ENCODE results near the gene PFKFB2. TPM values are rescaled to one million over a fixed set of nuclear protein-coding genes. Genes with fewer than 3 reads are reported as not detected.

Gene PFKFB2
- total and polyA plus RNA-seq, 2 of the 8 experiments (the other 6 are each of a cell fraction or from before 2014, with no cell fraction given): 6.7 to 19.1 TPM

- H2BK12ac ChIP-seq (ENCODE audit: low read depth, low read length): no peak overlapping the region
- no peak overlapping the region for H2AFZ ChIP-seq (ENCODE audit: low read length)
- no peak overlapping the region for H3K23ac ChIP-seq (ENCODE audit: insufficient read length)
- H3K23me2 ChIP-seq (ENCODE audit: low read depth, low read length): no peaks in the 10 kb centered on the region
- no peak overlapping the region for H3K4me2 ChIP-seq (ENCODE audit: insufficient read depth in 1 of 2, low read depth in 2 of 2, low read length in 2 of 2)
- DNase-seq (ENCODE audit: low read depth in 1 of 2, low spot score in 2 of 2): no peak
- H3K9ac ChIP-seq (replicated peaks in 1 of 4; ENCODE audit: extremely low read depth in 1 of 4, low read depth in 3 of 4, low read length in 3 of 4): no peak overlapping the region
- no peak overlapping the region for H3K4ac ChIP-seq (replicated peaks; ENCODE audit: insufficient read length, low read depth, low read length)
- H4K8ac ChIP-seq (ENCODE audit: extremely low read depth, insufficient read depth, low read length): no peak overlapping the region
- H4K20me1 ChIP-seq (replicated peaks in 1 of 2; ENCODE audit: control insufficient read depth in 1 of 2, insufficient read depth in 2 of 2, low read length in 2 of 2): no peaks in the 10 kb centered on the region
- no peak overlapping the region for H3K27ac ChIP-seq (ENCODE audit: low read depth, low read length)
- H3K18ac ChIP-seq (ENCODE audit: extremely low read depth, low read length): no peak overlapping the region
- no peak for FAIRE-seq
- WGBS, 2 experiments (ENCODE audit: extremely low coverage in 1 of 2, insufficient coverage in 1 of 2, insufficient read length in 1 of 2, insufficient replicate concordance in 2 of 2, low coverage in 1 of 2, low lambda C conversion rate in 2 of 2, missing lambda C conversion rate in 1 of 2): 90% methylated on average over 1 of the region's 1 CpG; no CpG with 5 or more reads in 1 of the 2 experiments
- no peak overlapping the region for H4K5ac ChIP-seq (ENCODE audit: insufficient read length, low read depth, low read length)
- H3K9me3 ChIP-seq (ENCODE audit: insufficient read depth in 2 of 2, low read depth in 1 of 2, low read length in 1 of 2): no peaks in the 10 kb centered on the region
- H4K91ac ChIP-seq (replicated peaks; ENCODE audit: insufficient read length, low read length): no peak overlapping the region
- no peak overlapping the region for H2AK5ac ChIP-seq (ENCODE audit: low read depth, low read length)
- no peaks in the 10 kb centered on the region for H3K79me1 ChIP-seq (ENCODE audit: low read depth, low read length)
- H3K4me1 ChIP-seq (replicated peaks in 1 of 4; ENCODE audit: control insufficient read depth in 3 of 4, insufficient read depth in 4 of 4, low read length in 3 of 4): peaks cover 4 to 9% (median 5%) of the 10 kb centered on the region in 4 experiments; a peak in 6 of 7 replicates
- H3K36me3 ChIP-seq (ENCODE audit: control insufficient read depth in 2 of 4, insufficient read depth in 4 of 4, low read length in 3 of 4): no peaks in the 10 kb centered on the region
- ChIA-PET CTCF (ENCODE audit: partially characterized antibody) (interaction anchor here (1.2 to 2.1 kb wide), 3 partner anchors 8 to 28 kb away, joined by 3 to 8 read pairs (median 4); no protein-coding TSS in a partner anchor), POLR2A (ENCODE audit: partially characterized antibody) (no interaction called here)
- no peaks in the 10 kb centered on the region for H3K79me2 ChIP-seq (ENCODE audit: control insufficient read depth in 1 of 2, insufficient read depth in 2 of 2, low read length in 2 of 2)
- H3K14ac ChIP-seq (ENCODE audit: insufficient read length): no peak overlapping the region
- no peak overlapping the region for H3K56ac ChIP-seq (replicated peaks; ENCODE audit: insufficient read length, low read depth, low read length)
- no peak overlapping the region for H3K4me3 ChIP-seq (ENCODE audit: extremely low read depth in 1 of 4, insufficient read depth in 2 of 4, low read depth in 3 of 4, low read length in 4 of 4)
- H2BK15ac ChIP-seq (ENCODE audit: low read length): no peak overlapping the region
- H3K27me3 ChIP-seq (replicated peaks in 1 of 4; ENCODE audit: control insufficient read depth in 3 of 4, extremely low read depth in 1 of 4, insufficient read depth in 3 of 4, low read length in 3 of 4): no peaks in the 10 kb centered on the region
- H2BK120ac ChIP-seq (replicated peaks; ENCODE audit: low read depth, low read length): no peak overlapping the region
- H2BK5ac ChIP-seq (ENCODE audit: low read depth, low read length): no peak overlapping the region
- no peak overlapping the region for H2BK20ac ChIP-seq (ENCODE audit: low read length)
- TF ChIP-seq ATF2 (IDR thresholded peaks at IDR 0.05; ENCODE audit: low read length) (no peak), EGR1 (IDR thresholded peaks at IDR 0.05; ENCODE audit: borderline replicate concordance, low read depth, low read length) (no peak), ASH2L (IDR thresholded peaks at IDR 0.05; ENCODE audit: low read length) (no peak), CBX8 (IDR thresholded peaks at IDR 0.05; ENCODE audit: borderline replicate concordance, low read depth, low read length) (no peak)
These were observed 16.2 kb upstream of the PFKFB2 start for GRCh38 chr1:207036865-207037264.

Measured in H1 (cell line).